Eye (tissue), 1 donor: ENCODE results near the gene VPS37B.

Experiments
- DNase-seq: peaks from one replicate; pipeline ENCODE4 v3.0.0-alpha.2; 2015

The VPS37B gene

DNA sequence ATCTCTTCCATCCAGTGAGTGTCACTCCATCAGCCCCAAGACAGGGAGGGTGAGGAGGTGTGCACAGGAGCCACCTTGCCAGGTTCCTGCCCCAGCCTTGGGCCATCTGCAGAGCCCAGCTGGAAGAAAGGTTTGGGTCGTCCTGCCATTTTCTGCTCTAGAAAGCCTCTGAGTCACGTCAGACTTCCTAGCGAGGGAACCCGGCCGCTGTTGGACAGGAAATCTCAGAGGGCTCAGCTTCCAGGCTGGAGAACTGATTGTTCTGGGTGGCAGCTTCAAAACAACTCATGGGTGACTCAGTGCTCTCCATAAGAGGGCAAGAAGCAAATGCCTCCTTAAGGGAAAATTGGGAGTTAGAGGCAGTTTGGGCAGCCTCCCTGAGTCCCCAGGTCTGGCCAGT is 44.1 kb downstream of the VPS37B start:
- DNase-seq, result no peak

- no peak for DNase-seq
Measured at GRCh38 chr12:122850695-122851350, 45.1 kb downstream of the VPS37B start.

- DNase-seq, result no peak
Measured at GRCh38 chr12:122850048-122850445, 45.9 kb downstream of the VPS37B start.

- no peak for DNase-seq
Measured at GRCh38 chr12:122849352-122850047, 46.4 kb downstream of the VPS37B start.

GRCh38 chr12:122848471-122849351 is 47.2 kb downstream of the VPS37B start:
- DNase-seq, result no peak

DNA sequence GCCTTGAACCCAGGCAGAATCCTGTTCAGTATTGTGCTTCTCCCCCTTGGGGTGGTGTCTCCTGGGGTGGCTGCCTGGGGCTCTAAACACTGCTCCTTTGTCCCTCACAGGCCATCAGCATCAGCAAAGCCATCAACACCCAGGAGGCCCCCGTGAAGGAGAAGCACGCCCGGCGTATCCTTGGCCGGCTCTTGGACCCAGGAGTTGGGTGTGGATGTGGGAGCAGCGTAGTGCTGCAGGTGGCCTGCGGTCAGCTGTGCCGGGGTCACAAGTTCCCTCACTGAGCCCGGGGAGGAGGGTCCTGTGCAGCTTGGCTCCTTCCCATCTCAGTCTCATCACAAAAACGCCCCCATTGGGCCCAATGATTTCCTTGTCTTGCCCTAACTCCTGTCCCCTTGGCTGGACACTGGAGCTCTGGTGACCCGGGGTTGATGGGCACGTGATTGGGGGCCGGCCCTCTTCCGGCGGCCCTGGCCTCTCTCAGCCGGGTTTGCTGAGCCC is 48.0 kb downstream of the VPS37B start:
- DNase-seq, result no peak

- no peak for DNase-seq
Measured at GRCh38 chr12:122847516-122847836, 48.4 kb downstream of the VPS37B start.

DNA sequence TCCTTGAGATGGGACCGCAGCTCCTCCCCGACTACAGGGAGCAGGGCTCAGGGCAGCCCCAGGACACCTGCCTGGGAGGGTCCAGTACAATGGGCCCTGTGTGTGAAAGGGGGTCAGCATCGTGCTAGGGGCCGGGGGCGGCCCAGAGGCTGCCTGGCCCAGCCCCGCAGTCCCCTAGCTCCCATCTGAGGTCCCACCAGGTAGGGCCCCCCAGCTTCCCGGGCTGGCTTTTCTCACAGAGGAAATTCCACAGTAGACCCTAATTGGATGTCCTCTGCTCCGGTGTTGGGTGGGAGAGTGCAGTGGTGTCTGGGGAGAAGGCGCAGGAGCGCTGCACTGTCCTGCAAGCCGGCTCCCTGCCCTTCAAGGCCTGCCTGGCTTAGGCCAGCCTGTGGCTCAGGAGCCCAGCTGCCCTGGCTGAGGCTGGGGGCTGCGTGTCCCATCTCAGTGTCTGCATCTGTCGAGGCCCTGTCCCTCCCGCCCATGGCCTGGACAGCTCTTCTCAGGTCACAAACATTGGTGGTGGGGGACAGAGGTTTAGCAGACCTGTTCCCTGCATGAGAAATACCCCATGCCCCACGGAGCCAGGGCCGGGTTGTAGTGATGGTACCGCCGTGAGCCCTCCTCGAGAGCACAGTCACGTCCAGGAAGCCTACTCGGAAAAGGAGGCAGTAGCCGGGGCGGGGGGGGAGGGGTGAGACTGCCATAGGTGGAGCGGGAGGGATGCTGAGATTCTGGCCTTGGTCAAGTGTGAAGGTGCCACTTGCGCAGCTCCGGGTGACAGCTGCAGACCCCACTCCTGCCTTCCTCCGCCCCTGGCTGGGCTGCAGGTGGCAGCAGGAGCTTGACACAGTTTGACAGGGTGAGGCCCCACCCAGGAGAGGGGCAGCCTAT is 49.1 kb downstream of the VPS37B start:
- DNase-seq, result no peak

DNA sequence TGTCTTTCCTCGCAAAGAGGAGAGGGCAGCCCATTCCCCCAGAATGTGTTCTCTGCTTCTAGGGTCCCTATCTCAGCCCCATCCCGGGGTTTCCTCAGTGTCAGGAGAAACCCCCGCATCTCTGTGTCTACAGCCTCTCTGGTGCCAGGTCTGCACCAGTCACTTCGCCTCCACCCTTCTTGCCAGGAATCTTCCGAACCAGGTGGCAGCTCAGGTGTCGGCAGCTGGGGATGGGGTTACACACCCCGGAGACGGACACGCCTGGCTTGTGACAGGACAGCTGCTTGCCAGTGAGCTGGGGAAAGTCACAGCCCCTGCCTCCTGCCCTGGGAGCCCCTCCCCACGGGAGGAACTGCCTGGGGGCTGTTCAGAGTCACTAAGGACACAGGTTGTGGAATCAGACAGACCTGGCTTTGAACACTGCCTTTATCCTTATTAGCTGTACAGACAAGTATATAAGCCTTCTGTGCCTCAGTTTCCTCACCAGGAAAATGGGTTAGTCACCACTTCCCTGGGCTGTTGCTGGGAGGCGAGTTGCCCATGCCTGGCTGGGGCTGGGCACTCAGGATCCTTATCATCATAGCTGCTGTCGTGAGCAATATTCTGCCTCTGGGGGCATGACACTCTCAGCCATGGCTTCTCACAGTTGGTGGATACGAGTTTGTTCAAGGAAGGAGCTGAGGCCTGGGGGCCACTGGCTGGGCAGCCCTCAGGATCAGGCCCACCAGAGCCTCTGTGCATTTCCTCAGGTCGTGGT is 49.9 kb downstream of the VPS37B start:
- no peak for DNase-seq

DNA sequence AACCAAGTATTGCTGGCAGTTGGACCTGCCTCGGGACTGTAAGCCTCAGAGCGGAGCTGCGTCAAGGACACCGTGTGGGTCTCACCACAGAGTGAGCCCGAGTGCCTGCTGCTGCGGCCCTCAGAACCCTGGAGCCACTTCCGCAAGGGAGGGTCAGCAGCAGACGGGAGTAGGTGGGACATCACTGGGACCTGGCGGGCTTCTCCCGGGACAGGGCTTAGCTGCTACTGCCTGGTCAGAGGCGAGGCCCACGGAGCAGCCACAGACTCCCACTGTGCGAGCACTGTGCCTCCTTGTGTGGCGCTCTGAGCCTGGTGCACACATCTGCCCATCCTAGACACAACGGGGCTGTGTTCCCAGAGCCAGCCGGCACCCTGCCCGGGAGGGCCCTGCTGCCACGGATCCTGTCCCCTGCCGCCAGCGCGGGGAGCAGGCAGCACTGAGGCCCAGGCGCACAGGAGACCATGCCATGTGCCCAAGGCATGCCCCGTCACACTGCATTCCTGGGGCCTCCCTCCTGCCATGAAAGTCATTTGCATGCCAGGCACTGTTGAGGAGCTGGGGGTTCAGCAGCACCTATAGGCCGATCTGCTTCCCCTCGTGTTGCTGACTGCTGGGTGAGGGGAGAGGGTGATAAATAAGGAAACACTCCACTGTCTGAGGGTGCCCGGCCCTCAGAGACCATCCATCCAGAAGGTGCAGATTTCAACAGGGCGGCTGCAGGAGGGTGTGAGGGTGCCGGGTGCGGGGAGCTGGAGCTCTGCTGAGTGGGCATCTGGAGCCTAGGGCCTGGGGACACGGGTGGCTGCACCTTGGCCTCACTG is 50.7 kb downstream of the VPS37B start:
- no peak for DNase-seq

GRCh38 chr12:122844366-122844971 is 51.5 kb downstream of the VPS37B start:
- no peak for DNase-seq

DNA sequence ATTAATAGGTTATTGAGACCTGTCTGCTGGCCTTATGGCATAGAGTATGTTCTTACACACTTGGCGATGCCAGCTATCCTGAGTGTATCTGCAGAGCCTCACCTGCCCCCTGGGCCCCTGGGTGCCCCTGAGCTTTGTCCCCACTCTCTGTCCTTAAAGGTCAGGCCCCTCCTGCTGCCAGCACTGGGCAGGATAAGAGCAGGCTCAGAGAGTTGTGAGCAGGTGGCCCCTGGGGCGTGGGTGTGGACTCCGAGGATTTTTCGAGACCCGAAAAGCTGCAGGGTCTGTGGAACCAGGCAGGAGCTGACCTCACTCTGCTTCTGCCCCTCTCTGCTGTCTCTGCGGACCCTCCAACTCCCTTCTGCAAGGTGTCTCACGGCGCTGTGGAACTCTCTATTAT is 52.5 kb downstream of the VPS37B start:
- DNase-seq, result no peak

GRCh38 chr12:122842505-122843405 is 53.2 kb downstream of the VPS37B start:
- no peak for DNase-seq

DNA sequence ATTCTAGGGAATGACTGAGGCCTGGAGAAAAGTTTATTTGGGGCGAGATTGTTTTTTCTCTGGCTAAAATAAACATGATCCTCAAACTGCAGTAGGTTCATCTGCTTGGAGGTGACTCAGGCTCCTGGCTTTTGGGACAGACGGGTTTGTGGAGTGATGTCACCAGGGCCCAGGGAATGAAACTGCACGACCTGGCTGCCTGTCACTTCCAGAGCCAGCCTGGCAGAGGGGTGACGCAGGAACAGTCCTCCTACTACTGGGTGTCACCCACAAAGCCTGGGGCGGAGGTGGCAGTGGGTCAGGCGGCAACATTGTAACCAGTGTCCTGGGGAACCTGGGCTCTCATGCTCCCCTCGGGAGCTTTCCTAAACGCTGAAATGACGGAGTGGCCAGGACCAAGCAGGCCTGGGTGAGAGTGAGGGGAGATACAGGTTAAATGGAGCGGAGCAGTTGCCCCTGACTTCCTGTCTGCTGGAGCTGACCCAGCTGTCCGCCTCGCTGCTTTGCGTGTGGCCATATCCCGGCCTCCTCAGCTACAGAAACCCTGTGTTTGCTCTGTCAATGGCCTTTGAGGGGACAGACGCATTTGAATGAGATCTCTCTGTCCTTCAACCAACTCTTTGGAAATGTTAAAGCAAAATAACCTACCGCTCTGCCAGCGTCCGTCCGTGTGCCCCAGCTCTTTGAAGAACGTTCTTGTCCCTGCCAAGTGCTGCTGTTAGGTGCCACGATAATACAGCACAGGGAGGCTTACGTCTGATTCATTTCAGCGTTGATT is 54.2 kb downstream of the VPS37B start:
- DNase-seq, result no peak

DNA sequence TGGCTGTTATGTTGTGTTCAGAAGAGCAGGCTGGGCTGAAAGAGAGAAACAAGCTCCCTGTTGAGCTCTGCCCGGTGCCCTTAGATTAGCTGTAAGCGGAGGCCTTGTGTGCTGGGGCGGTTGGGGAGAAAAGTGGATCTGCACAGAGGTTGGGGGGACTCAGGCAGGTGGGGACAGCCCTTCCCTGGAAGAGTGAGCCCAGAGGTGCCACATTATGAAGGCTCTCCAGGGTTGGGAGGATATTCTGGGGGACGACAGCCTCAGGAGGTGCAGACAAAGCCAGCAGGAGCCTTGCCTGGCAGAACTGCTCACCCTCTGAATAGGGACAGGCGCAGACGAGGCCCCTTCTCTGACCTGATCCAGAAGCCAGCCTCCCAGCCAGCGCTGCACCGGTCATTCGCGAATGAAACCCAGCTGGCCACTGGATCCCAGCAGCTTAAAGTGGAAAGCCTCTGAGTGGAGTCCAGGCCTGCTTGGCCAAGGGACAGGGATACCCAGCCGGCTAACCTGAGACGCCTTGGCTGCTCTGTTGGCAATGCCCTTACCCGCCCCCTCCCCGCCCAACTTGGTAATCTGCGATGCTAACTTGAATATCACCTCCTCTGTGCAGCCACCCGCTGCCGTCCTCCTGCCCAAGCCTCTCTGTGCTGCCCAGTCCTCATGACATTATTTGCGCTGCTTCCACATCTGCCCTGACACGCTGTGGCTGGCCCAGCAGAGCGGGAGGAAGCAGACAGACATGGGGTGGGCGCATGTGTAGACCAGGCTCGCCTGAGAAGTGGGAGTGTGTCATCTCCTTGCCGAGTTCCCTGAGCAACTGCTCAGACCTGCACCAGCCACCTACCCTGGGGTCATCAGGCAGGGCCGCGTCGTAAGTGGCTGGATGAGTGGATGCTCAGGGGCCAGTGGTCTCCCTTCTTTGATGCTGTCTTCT is 55.1 kb downstream of the VPS37B start:
- DNase-seq, result no peak

DNA sequence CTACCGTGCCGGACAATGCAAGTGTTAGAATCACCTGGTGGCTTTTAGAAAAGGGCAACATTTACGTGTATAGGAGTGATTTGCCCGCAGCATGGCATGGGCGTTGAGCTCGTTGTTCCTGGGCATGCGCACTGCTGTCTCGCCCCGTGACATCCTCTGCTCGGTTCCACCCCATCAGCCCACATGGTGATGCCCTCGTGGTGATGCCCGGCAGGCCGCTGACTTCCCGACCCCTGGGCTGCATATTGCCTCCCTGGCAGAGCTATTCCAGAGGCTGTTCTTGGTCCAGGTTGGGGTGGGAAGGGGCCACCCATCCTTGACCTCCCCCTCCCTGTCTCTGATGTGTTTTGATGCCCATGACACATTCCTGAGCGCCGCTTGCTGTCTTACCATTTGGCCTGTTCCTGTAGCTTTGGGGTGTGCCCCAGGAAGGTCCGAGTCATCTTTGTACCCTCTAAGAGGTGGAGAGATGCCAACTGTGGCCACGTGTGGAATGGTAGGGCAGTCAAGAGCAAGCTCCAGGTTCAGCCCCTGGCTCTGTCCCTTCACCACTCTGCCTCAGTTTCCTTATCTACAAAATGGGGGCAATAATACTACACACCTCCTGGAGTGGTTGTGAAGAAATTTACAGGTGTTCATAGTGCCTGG is 55.9 kb downstream of the VPS37B start:
- DNase-seq, result no peak

- no peak for DNase-seq
Measured at GRCh38 chr12:122838841-122839240, 57.1 kb downstream of the VPS37B start.
